Transverse colon (tissue), 3 donors: Measurements from ENCODE around the gene USPL1.
"Not testable (repeated sequence)": the region's sequence is repeated elsewhere in the genome, so short reads cannot be mapped to it uniquely, and the experiment has no call there.

Experiments used
- POLR2A ChIP-seq: fragments of 450-650 bp; IDR thresholded peaks from one replicate; pipeline ENCODE4 v1.6.1; 2016; ENCODE audit warnings: antibody characterized with exemption, mild to moderate bottlenecking, moderate library complexity
- POLR2AphosphoS5 ChIP-seq, 3 donors: sonication (generic); formaldehyde crosslinking; IDR thresholded peaks; one replicate each; pipeline ENCODE4 v1.6.1; 2016; ENCODE audit warnings: antibody characterized with exemption in 3 of 3

DNA sequence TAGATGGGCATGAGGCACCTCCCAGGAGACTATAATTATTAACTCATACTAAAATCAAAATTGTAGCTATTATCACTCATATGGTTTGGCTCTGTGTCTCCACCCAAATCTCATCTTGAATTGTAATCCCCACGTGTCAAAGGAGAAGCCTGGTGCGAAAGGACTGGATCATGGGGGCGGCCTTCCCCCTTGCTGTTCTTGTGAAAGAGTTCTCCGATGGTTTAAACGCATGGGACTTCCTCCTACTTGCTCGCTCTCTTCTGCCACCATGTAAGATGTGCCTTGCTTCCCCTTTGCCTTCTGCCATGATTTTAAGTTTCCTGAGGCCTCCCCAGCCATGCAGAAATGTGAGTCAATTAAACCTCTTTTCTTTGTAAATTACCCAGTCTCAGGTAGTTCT lies 10.5 kb upstream of the USPL1 start:
- TF ChIP-seq POLR2A; POLR2AphosphoS5 (IDR thresholded peaks at IDR 0.05): not testable (repeated sequence)
